ENCODE measurements around the gene TOPAZ1. TPM values are rescaled to one million over a fixed set of nuclear protein-coding genes. Genes with fewer than 3 reads are reported as not detected.

TOPAZ1 gene
- total RNA-seq, 1 donor from 2014 or later = not detected

DNA sequence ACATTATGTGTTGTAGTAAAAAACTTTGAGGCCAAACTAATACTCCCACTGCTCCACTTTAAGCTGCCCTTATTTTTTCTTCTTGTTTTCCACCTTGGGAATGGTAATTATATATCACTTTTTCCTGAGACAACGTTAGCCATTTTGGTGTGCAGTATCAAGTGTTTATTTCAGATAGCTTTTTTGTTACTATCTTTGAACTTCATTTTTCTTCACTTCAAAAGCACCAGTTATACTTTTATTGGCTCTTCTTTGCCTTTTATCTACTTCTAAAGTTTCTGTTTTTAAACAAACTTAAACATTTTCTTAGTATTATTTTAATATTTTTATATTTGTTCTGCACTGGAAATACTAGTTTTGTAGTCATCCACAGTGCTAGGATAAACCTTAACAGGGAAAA lies 6.5 kb downstream of the TOPAZ1 start:
- no peak for DNase-seq

DNA sequence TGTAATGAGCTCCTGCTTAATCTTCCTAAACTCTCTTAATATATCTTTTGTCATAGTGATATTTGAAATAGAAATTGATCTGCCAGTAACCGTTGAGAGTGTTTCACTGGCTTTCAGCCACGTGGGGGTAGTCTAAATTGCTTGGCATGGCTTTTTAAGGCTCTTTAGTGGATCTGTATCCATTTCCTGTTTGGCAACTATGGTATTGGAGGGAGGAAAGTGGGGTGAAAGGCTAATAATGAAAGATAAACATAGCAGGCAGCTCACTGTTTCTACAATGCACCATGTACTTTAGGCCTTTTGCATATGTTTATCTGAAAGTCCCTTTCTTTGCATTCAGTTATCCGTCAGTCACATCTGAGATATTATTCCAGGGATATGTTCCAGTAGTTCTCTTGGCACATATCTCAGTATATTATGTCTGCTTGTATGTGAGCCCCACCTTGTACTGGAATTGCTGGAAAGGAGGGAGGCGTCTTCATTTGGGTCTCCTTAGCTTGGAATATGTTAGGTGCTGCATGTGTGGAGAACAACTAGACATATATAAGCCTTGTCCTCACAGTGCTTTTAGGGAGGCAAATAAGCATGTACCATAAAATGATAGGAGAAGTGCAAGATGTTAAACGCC lies 10.8 kb downstream of the TOPAZ1 start:
- DNase-seq = no peak

- DNase-seq = no peak
Measured at GRCh38 chr3:44259404-44259803, 17.7 kb downstream of the TOPAZ1 start.

DNA sequence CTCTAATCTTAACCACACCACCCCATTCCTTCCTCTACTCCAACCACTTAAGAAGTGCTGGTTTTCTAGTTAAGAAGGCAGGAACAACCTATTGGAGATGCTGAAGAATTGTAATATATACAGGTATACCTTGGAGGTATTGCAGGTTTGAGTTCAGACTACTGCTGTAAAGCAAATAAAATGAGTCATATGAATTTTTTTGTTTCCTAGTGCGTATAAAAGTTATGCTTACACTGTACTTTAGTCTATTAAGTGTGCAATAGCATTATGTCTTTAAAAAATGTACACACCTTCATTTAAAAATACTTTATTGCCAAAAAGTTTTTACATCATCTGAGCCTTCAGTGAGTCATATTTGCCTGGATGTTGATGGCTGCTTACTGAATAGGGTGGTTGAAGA lies 22.5 kb downstream of the TOPAZ1 start:
- no peak for DNase-seq

- no peak for DNase-seq
Measured at GRCh38 chr3:44265815-44266214, 24.1 kb downstream of the TOPAZ1 start.

GRCh38 chr3:44272191-44272590 lies 30.5 kb downstream of the TOPAZ1 start:
- DNase-seq = no peak

GRCh38 chr3:44277925-44278324 lies 36.2 kb downstream of the TOPAZ1 start:
- DNase-seq = no peak

DNA sequence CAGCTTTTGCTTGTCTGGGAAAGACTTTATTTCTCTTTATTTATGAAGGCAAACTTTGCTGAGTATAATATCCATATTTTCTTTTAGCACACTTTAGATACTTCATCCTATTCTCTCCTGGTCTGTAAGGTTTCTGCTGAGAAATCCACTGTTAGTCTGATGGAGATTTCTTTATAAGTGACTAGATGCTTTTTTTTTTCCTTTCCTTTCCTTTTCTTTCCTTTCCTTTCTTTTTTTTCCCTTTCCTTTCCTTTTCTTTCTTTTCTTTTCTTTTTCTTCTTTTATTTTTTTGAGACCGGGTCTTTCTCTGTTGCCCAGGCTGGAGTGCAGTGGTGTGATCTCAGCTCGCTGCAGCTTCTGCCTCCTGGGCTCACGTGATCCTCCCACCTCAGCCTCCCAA lies 38.4 kb downstream of the TOPAZ1 start:
- DNase-seq = no peak

GRCh38 chr3:44280631-44281030 lies 38.9 kb downstream of the TOPAZ1 start:
- DNase-seq = no peak

DNA sequence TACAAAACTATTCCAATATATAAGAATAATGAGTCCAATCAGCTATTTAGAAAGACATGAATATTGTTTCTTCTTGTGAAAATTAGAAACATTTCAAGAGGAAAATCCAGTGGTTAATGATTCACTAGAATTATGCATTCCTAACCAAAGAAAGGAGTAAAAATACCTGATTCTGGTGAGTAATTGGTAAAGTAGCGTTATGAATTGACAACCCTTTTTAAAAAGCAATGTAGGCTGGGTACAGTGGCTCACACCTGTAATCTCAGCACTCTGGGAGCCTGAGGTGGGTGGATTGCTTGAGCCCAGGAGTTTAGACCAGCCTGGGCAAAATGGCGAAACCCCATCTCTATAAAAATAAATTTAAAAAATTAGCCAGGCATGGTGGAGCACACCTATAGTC lies 43.3 kb downstream of the TOPAZ1 start:
- DNase-seq = no peak

GRCh38 chr3:44289882-44290462 lies 48.3 kb downstream of the TOPAZ1 start:
- no peak for DNase-seq

- DNase-seq = no peak
Measured at GRCh38 chr3:44292276-44292675, 50.6 kb downstream of the TOPAZ1 start.

DNA sequence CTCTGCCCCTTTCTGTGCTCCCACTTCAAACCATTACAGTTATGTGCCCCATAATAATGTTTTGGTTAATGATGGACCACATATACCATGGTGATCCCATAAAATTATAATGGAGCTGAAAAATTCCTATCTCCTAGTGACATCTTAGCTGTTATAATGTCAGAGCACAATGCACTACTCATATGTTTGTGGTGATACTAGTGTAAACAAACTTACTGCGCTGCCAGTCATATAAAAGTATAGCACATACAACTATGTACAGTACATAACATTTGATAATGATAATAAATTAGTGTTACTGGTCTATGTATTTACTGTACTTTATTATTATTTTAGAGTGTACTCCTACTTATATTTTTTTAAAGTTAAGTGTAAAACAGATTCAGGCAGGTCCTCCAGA lies 51.3 kb downstream of the TOPAZ1 start:
- no peak for DNase-seq

DNA sequence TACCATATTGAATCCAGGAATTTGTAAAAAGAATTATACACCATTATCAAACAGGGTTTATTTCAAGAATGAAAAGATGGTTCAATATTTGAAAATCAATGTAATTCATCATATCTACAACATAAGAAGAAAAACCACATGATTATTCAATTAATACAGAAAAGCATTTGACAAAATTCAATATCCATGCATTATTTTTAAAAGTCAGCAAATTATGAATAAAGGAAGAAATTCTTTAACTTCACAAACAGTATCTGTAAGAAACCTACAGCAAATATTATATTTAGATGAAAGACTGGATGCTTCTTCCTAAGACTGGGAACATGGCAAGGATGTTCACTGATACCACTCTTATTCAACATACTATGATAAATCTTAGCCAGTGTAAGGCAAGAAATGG lies 55.6 kb downstream of the TOPAZ1 start:
- no peak for DNase-seq

- DNase-seq = no peak
Measured at GRCh38 chr3:44301746-44302145, 60.1 kb downstream of the TOPAZ1 start.

DNA sequence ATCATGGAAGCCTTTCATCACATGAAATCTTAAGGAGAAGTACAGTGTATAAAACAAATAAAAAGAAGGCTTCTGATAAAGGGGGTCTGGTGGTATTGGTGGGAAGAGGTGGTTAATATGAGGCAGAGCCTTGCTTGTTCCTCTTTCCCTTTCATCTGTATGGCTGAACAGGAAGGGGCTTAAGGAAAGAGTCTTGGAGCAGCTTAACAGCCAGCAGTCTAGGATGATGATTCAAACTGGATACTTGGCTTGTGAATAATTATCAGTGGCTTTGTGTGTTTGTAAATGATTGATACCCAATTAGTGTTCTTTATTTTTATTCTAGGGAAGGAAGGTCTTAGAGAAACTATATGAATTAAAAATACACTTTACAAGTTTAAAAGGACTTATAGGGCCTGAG lies 67.8 kb downstream of the TOPAZ1 start:
- no peak for DNase-seq

GRCh38 chr3:44318891-44319311 lies 77.2 kb downstream of the TOPAZ1 start:
- no peak for DNase-seq

GRCh38 chr3:44321335-44321734 lies 79.6 kb downstream of the TOPAZ1 start:
- DNase-seq = no peak

DNA sequence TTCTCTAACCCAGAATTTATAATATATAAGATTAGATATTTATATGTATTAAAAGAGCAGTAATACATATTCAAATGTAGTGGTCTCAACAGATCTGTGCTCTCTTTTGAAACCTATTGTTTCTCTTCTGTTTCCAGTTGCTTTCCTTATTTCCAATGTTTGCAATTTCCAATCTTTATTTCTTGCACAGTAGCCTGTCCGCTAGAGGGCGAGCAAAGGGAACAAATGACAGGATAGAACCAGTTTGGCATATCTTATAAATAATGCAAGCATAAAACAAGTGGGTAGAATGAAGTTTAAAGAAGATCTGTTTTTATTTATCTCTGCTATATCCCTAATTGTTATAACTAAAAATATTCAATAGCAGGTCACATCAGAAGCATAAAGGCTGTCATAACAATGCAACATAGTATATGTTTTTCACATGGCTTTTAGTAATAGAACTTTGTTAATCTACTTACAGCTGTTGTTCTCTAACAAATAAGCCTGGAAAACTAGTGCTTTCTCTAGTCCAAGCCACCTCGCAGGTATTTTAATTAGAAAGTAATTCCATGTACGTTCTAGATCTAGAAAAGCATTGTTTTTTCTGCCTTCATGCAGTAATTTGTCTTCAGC lies 81.8 kb downstream of the TOPAZ1 start:
- DNase-seq = peak; percentile 23

DNA sequence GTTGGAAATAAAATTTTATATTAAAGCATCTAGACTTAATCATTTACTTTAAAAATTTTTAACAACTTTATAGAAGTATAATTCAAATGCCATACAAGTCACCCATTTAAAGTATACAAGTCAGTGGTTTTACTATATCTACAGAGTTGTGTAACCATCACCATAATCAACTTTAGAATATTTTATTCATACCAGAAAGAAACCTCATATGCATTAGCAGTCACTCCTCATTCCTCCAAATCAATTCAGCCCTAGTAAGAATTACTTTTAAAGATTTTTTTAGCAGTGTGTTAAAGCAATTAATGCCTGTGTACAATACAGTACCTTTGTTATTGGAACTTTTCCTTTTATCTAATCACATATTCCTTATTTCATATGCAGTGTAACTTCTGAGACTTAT lies 82.9 kb downstream of the TOPAZ1 start:
- no peak for DNase-seq

- DNase-seq = no peak
Measured at GRCh38 chr3:44326019-44326418, 84.3 kb downstream of the TOPAZ1 start.

- DNase-seq = no peak
Measured at GRCh38 chr3:44326515-44326914, 84.8 kb downstream of the TOPAZ1 start.

DNA sequence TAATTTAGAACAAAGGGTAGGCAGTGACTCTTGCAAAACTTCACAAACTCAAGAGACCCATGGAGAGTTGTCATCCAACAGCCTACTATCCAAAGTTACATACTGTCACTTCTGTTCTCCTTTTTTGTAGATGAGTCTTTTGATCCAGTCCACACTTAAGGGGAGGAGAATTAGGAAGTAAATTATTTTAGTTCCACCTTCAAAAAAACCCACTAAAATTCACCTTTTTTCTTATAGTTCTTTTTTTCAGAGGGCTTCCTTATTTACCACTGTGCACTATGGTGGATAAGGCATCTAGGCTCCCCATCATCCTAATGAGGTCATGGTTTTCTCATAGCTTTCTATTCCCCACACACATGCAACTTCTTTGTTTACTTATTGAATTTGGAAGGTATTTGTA lies 88.3 kb downstream of the TOPAZ1 start:
- DNase-seq = no peak

DNA sequence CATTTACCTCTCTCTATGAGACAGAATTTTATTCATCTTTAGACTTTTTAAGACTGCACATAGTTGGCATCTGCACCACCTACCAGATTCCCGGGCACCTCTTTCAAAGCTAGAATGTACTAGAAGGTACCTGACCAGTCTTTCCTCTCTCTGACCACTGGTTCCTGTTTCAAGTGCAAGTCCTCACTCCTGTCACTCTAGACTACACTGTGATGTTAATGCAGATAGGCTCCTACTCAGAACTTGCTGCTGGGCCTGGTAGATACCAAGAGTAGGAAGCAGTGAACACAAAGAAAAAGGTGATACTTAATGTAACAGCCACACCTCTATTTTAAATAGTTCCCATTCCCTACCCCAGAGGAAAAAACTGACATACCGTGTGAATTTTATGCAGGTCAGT lies 88.8 kb downstream of the TOPAZ1 start:
- no peak for DNase-seq
